Left cardiac atrium (tissue), 4 donors: Measurements from ENCODE around the gene STAT6. TPM values are rescaled to one million over a fixed set of nuclear protein-coding genes. Genes with fewer than 3 reads are reported as not detected.

Experiments used
- ATAC-seq, 2 donors: fragments of 200-7000 bp; cut with Tn5 transposase; one replicate each; pipeline ENCODE4 v1.9.1; 2020; ENCODE audit warnings: mild to moderate bottlenecking in 2 of 2, moderate library complexity in 2 of 2
- DNase-seq: peaks from one replicate; pipeline ENCODE4 v3.0.0-alpha.2; 2020
- intact Hi-C, 2 donors: fragments of 100-400 bp; cut with DNase I; formaldehyde crosslinking; loops; one replicate each; pipeline versions ENCODE4 v1.14.1 to v1.15.1; 2022 to 2023
- total RNA-seq, 2 donors: library from RNA; stranded (reverse); fragmentation: NEBNext Ultra II Directional; extraction: Animal tissue kit (Norgen Biotek cat#: 25700); gene quantifications; one replicate each; pipeline ENCODE4 v1.2.1, GENCODE V29; 2021
- donor health status: DM: no; HTN: yes; CAD: no.
- donor health status: DM: no; HTN: yes; CAD: no; lungs with severe emphysema.
- donor health status: DM: yes; HTN: yes; CAD: no.
- donor health status: Dilated cardiomyopathy.

Gene STAT6
- total RNA-seq, 2 donors from 2014 or later: 77.7 to 78.1 TPM

DNA sequence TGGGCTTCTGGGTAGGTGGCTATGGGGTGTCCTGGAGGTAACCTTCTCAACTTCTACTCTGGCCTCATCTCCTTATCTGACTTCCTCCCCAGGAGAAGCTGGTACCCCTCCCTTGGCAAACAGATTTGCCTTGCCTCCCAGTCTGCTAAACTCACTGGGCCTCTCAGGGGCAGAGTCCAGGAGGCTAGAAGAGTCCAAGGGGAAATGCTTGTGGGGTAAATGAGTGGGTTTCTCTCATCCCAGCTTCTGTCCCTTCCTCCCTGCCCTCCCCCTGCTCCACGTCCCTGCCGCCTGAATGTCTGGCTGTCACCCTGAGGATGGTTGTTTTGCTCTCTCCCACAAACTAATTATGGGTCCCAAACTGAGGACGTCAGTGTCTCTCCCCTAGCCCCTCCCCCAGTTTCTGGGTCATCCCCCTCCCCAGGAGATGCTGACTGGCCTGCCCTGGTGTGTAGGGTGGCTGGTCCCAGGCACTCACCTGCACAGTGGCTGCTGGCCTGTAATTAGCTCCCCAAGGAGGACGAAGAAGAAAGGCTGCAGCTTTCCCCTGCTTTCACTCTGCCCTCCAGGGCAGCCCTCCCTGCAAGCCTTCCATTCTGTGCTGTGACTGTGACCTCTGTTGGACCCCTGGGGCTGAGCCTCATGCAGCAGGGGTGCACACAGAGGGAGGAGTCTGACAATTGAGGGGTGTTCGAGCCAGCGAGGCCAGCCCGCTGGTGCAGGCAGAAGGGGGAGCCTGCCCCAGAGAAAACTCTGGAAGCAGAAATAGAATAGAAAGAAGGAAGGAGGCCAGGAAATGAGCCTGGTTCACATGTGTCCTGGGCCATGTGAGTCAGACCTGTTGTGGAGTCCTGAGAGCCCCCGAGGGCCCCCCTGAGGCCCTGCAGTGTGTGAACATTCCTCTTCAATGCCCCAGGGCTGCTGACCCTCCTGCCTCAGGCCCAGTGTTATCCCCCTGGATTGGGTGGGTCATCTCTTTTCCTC, 36.1 kb upstream of the STAT6 start, which contains the start of gene LRP1-AS:
Gene LRP1-AS (minus strand): TSS at position 659 of the 984 bp plus-strand sequence.
- peak in 1 of 2 donors; percentile 3 for ATAC-seq
- intact Hi-C loops: no loop called here
- DNase-seq: no peak

DNA sequence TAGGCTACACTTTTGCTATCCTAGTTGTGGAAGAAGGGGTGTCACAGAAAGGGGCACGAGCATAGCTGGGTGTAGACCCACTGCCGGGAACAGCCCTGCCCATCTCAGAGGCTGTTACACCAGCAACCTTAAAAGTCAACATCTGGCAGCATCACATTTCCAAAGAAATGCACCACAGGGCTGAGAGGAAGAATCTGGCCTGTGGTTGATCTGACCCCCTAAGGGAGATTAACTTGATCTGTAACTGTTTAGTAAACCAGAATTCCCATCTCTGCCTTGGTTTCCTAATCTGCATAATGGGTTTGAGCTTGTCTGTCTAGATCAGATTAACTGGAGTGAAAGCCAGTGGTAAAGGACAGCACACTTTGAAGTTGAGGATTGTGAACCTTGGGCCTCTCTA, 34.9 kb upstream of the STAT6 start:
- intact Hi-C loops: no loop called here
- ATAC-seq (no peak), DNase-seq (no peak)

DNA sequence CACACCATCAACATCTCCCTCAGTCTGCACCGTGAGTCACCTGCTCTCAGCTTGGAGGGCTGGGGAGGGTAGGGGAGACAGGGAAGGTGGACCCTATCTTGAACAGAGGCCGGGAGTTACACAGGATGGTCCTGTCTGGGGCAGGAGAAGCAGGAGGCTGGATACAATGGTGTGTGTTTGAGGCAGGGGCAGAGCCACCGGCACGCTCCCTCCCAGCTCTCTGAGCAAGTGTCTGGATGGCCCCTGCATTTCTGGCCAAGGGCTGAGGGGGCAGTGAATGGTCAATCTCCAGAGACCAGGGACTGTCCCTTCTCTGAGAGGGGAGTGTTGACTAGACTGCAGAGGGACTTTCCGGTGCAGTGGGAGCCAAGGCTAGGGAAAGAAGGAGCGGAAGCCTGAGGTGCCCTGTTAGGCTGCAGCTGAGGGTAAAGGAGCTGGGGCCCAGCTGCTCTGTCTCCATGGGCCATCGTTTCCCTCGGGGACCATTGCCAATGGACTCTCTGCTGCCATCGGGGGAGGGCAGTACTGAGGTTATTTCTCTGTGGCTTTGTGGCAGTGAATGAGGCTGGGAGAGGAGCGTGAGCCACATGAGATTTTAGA, 34.4 kb upstream of the STAT6 start:
- no peak for DNase-seq
- intact Hi-C loops: no loop called here

DNA sequence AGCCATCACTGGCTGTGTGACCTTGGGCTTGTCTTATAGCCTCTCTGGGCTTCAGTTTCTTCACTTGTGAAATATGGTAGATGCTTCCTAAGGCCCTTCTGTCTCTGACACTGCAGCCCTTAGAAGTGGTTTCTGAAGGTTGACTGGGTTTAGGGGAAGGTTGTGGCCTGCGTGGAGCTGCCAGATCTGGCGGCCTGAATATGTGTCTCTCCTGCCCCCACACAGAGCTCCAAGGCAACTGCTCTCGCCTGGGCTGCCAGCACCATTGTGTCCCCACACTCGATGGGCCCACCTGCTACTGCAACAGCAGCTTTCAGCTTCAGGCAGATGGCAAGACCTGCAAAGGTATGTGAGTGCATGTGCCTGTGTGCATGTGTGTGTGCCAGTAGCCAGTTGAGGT, 32.3 kb upstream of the STAT6 start:
- ATAC-seq (no peak), DNase-seq (no peak)
- intact Hi-C loops: no loop called here

More for the DNA sequence above, 34.4 kb upstream of the STAT6 start:
- ATAC-seq: no peak

DNA sequence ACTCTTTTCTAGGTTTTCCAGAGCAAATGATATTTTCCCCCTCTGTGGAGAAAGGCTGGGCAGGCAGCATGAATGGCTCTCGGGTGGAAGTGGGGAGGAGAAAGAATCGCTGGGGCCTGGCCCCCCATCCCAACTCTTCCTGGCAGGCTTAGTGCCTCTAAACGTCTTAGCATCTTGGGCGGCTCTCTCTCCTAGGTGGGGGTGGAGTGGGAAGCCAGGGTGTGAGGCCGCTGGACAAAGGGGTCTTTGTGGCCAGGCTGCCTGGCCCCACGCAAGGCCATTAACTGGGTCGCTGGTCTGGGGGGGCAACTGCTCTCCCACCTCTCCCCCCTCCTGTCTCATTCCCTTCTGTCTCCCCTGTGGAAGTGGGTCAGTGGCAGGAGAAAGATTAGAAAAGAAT, 31.6 kb upstream of the STAT6 start:
- DNase-seq (no peak), ATAC-seq (no peak)
- intact Hi-C loops: no loop called here

DNA sequence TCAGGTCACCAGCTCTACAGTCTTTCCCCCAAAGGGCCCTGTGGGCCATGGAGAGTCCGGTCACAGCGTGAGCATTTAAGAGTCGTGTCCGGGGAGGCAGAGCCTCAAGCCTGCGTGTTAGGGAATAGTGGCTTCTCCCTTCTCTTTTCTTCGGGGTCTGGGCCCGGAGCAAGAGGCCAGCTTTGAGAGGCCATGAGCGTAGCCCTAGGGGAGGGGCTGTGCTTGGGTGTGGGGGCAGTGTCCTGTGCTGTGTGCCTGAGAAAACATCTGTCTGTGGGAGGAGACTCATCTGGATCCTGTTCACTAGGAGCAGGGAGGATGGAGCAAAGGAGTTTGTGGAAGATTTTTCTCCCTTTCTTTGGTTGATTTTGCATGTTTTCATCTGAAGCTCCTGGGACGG, 31.0 kb upstream of the STAT6 start:
- no peak for DNase-seq
- intact Hi-C loops: no loop called here
- ATAC-seq: peak in 1 of 2 donors; percentile 57

DNA sequence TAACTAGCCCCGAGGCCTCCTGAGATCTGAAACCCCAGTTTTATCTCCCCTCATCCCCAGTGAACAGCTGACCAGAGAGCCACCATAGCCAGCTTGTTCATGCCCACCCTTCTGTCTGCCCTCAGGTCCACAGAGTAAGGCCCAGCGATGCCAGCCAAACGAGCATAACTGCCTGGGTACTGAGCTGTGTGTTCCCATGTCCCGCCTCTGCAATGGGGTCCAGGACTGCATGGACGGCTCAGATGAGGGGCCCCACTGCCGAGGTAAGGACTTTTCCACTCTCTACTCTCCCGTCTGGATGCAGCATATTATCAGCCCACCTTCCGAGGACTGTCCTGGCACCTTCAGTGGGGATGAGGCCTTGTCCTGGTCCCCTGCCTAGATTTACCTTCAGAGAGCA, 30.1 kb upstream of the STAT6 start:
- ATAC-seq: no peak
- no peak for DNase-seq
- intact Hi-C loops: no loop called here

DNA sequence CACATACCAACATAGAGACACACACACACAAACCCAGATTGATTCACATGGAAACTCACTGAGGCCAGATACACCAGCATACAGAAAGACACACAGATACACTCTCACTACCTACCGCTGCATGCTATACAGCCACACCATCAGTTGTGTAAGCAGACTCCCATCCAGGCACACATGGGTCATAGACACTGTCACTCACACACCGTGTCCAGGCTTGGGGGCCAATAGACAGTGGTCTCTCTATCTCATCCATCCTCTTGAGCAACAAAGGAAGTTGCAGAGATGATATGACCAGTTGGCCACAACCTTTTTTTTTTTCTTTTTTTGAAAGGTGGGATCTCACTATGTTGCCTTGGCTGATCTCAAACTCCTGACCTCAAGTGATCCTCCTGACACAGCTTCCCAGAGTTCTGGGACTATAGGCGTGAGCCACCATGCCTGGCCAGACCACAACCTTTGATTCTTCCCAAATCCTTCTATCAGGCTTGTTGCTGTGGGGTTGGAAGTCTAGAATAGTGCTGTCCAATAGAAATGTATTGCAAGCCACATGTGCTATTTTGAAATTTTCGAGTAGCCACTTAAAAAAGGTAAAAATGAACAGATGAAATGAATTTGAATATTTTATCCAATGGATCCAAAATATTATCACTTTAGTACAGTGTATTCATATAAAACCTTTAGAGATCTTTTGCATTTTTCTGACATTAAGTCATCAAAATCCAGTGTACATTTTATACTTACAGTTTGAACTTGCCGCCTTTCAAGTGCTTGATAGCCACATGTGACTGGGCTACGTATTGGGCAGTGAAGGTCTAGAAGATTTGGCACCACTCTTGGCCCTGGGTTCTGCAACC, 28.9 kb upstream of the STAT6 start:
- no peak for DNase-seq
- ATAC-seq: no peak

DNA sequence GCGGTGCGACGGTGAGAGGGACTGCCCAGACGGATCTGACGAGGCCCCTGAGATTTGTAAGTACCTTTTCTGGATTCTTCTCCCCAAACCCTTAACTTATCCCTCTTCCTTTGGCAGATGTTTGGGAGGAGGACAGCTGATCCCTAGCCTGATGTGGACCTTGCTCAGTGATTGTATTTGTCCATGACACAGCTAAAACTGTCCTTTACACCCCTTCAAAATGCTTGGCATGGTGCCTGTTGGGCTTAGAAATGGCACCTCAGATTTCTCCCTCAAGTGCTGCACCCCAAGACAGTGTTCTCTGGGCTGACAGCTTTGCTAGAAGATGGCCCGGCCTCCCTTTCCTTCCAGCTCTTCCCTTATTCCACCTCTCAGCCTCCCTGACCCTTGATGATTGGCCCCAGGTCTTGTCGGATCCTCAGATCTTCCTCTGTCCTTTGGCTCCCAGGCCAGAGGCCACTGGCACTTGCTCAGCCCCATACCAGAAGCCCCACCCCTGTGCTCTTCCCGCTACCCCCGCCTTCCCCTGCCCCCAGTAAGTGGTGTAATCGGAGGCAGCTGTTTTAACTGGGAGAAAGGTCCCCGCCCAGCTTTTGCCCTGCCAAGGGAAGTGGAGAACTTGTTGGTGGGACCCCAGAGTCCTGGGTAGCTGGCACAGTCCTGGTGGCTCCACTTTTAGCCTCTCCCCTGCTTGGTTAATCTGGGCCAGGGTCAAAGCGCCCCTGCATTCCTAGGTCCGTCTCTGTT, 27.5 kb upstream of the STAT6 start:
- DNase-seq: peak; percentile 84
- ATAC-seq: peak; percentile 58 to 63
- intact Hi-C loops: no loop called here

More for the DNA sequence above, 28.9 kb upstream of the STAT6 start:
- intact Hi-C loops: no loop called here

DNA sequence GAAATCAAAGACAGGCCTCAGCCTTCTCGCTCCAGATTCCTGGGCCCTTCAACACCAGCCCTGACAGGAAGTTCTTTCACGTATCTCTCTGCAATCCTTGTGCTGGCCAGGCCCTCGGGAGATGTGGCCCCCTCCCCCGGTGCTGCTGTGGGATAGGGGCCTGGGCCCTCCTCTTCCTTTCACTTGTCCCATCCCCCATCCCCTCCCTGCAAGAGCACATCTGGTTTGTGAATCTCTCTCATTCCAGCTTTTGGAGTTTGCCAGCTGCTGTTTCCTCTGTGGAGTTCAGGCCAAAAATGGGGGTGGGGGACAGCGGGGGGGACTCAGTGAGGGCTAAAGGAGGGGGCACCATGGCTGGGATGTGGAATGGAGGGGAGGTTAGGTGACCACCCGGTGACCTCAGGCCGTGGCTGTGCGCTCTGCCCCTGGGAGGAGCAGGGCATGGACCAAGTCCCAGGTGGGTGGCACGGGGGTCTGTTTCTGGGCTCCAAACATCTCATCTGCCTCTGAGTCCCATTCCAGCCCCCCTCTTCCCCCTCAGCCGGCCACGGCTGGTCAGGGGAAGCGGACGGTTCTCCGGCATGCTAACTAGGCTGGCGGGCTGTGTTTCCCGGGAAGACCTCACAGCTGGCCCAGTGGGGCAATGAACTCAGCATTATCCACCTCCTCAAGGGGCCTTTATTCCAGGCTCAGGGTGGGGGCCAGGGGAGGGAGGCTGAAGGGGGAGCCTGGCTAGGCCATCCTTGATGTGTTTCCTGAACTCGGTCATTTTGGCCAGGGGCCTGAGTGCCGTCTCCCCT, 24.6 kb upstream of the STAT6 start:
- ATAC-seq (peak; percentile 49 to 51), DNase-seq (peak; percentile 70)
- intact Hi-C loops: no loop called here

DNA sequence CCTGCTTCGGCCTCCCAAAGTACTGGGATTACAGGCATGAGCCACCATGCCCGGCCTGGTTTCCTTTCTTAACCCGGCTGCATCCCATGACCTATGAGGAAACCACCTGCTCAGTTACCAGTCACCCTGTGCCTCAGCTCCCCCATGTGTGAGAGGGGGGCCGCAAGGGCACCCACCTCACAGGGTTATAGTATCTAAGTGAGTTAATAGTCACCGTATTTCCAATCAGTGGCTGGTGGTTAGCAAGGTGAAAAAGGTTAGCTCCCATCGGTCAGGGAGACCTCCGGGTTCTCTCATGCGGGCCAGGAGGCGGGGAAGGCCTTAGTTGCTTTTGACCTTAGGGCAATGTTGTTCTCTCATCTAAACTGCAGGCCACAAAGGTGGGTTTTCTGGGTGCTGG, 23.8 kb upstream of the STAT6 start:
- DNase-seq (no peak), ATAC-seq (no peak)
- intact Hi-C loops: loop anchor here in 1 of 2 donors (5.0 kb wide), 1 partner anchor 37 kb away; no protein-coding TSS in a partner anchor

DNA sequence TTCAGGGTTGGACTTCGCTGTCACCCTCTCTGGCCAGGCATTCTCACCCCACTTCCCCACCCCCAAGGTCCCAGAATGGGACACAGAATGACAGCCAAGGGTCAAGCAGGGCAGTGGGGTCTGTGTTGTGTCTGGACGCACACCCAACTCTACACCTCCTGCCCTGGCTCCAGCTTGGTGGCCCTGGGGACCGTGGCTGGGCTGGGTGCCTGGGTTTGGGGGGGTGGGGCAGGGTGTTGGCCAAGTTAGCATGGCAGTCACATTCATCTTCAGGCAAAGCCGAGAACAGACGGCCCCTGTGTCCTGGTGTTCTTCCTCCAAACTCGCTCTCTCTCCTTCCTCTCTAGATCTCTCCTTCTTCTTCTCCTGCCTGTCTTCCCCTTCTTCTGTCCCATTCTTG, 22.8 kb upstream of the STAT6 start:
- ATAC-seq (peak; percentile 35 to 72), DNase-seq (no peak)
- intact Hi-C loops: loop anchor here in 1 of 2 donors (5.0 kb wide), 1 partner anchor 38 kb away; no protein-coding TSS in a partner anchor

DNA sequence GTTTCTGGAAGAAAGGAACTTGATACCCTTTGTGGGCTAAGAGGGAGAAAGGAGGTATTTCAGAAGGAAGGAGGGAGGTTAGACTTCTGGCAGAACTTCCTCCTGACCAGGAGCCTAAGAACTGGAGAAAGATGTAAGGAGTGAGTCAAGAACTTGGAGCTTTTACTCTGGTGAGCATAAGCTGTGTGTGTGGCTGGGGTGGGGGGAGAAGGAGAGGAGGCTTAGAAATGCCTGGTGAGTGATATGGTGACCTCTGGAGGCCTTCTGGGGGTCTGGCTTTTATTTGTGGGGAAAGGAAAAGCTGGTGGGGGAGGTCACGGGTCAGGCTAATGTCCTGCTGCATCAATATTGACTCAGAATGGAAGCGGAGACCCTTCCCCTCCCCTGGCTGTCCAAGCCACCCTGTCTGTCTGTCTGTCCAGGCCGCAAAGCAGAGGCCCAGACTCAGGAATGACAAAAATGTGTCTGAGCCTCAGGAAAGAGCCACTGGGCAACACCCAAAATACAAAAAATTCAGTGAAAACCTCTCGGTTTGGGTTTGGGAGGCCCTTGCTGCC, 21.9 kb upstream of the STAT6 start:
- DNase-seq: no peak
- intact Hi-C loops: loop anchor here in 1 of 2 donors (5.0 kb wide), 1 partner anchor 39 kb away; no protein-coding TSS in a partner anchor
- peak in 1 of 2 donors; percentile 6 for ATAC-seq

DNA sequence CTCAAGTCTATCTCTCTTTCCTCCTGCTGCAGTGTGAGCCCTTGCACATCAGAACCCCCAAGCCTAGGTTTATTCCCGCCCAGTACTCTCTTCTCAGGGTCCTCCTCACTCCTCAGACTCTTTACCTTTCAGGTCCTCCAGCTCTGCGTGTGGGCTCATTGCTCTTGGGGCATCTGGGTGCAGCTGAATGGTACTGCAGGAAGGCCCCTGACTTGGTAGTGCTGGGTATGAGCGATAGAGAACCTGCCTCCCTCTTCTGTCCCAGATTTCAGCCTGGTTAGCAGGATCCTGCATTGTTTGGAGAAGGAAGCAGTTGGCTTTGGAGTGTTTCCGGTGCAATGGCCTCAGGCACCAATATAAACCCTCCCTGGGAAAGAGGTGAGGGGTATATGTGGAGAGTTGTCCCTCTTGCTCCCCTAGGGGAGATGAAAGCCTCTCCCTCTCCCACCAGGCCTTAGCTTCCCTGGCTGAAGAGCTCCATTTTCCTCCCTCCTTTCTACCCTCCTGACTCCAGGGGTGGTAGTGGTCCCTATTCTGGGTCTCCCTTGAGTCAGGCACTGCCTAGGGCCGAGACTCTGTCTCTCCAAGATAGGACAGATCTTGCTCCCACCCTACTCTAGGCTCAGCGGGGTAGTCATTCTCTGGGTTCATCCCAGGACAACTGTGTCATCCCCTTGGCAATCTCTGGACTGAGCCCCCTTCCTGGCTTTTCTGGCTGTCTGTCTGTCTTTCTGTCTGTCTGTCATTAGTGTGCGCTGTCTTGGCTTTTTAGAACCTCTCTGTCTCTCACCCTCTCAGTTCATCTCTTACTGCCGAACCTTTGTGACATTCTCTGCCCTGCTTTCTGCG, 21.0 kb upstream of the STAT6 start:
- intact Hi-C loops: loop anchor here in 1 of 2 donors (5.0 kb wide), 1 partner anchor 40 kb away; no protein-coding TSS in a partner anchor
- DNase-seq (no peak), ATAC-seq (no peak)

DNA sequence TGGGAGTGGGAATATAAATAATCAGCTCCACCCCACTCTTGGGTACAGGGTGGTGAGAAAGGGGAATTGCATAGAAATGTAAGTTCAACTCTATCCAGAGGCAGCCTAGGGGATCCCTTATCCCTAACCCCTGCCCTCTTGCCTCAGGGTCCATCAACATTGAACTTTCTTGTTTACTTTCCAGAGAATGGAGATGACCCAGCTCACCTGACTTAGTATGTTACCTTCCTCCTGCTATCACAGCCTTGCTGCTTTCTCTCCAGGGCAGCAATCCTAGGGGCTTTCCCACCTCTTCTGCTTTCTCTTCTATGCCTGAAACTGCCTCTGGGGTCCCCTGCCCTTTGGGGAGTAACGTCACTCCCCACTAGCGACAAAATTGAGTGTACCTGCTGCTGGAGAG, 19.8 kb upstream of the STAT6 start:
- intact Hi-C loops: loop anchor here in 1 of 2 donors (5.0 kb wide), 1 partner anchor 41 kb away; no protein-coding TSS in a partner anchor
- no peak for DNase-seq
- no peak for ATAC-seq

DNA sequence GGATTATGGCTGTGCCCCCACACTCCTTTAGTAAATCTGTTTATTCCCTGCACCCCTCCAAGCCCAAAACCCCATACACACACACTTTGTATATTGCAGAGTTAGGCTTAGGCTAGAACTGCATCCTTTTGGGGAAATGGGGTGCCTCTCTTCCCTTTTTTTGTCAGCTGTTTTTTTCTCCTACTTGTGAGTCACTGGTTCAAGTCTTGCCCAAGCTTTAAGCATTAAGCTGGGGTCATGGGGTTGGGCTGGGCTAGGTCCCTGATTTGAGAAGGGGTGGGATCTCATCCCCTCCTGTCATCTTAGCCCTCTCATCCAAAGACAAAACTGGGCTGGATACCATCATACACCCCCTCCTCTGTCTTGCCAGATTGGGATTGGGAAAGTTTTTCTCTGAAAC, 18.7 kb upstream of the STAT6 start:
- intact Hi-C loops: loop anchor here in 1 of 2 donors (5.0 kb wide), 1 partner anchor 42 kb away; no protein-coding TSS in a partner anchor
- DNase-seq: no peak
- ATAC-seq: no peak
